ENCODE data around the gene CTBP2.

DNA sequence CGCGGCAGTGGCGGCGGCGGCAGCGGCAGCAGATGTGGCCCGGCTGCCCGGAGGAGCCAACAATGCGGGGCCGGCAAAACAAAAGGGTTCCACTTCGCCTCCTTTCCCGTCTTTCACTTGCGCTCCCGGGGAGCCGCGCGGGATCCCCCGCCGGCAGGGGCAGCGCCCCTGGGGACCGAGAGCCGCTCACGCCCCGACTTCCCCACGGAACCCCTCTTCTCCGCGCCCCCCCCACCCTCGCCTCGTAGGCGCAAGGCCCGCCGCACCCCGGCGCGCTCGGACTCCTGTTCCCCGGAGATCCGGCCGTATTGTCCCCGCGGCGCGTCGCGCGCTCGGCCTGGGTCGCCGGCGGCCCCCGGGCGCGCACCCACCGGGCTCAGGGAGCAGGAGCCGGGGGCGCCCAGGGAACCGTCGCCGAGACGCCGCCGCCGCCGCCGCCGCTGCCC lies 854 bp downstream of the CTBP2 start:
- TF ChIP-seq, protein P1, sequence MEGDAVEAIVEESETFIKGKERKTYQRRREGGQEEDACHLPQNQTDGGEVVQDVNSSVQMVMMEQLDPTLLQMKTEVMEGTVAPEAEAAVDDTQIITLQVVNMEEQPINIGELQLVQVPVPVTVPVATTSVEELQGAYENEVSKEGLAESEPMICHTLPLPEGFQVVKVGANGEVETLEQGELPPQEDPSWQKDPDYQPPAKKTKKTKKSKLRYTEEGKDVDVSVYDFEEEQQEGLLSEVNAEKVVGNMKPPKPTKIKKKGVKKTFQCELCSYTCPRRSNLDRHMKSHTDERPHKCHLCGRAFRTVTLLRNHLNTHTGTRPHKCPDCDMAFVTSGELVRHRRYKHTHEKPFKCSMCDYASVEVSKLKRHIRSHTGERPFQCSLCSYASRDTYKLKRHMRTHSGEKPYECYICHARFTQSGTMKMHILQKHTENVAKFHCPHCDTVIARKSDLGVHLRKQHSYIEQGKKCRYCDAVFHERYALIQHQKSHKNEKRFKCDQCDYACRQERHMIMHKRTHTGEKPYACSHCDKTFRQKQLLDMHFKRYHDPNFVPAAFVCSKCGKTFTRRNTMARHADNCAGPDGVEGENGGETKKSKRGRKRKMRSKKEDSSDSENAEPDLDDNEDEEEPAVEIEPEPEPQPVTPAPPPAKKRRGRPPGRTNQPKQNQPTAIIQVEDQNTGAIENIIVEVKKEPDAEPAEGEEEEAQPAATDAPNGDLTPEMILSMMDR (IDR thresholded peaks at IDR 0.05), result no peak
- TF ChIP-seq POLR2A (IDR thresholded peaks at IDR 0.05), result no peak

Data from right lobe of liver (tissue), 4 donors.